HG02678 (cell line): Measurements from ENCODE around the gene PTPRN2.
"Not testable (repeated sequence)": the region's sequence is repeated elsewhere in the genome, so short reads cannot be mapped to it uniquely, and the experiment has no call there.

ENCODE experiments used
- ATAC-seq: cut with Tn5 transposase; IDR thresholded peaks from one replicate; pipeline ENCODE4 v1.9.1; 2021; ENCODE audit warnings: mild to moderate bottlenecking, moderate library complexity; ENCODE audit not compliant: unreplicated experiment

The PTPRN2 gene

DNA sequence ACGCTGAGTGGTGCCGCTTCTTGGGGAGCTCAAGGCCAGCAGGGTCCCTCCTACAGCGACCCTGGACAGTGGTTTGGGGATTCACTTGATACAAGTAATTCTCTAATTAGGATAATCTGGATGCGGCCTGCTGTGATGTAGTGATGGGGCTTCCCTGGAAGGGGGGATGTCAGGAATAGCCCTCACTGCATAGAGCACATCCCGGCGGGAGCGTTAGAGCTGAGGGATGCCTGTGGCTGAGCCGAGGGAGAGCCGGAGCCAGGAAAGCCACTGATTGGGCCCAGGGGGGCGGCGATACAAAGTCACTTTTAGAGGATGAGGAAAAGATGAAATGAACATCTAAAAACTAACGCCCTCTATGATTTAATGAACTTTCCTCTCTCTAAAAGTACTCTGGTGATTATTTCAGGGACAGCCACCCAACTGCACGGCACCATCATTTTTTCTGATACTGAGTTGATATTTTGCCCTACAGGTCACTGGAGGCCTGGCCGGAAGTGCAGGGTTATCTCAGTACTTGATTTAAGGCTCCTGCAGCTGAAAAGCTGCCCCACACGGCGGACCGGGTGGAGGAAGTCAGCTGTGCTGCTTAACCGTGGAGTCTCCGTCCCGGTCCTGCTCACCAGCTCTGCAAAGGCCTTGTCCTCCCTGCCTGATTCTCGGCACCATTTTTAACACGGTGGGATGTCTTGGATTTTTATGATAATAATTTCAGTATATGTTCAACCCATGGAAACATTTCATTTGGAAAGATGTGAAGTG is 732.0 kb downstream of the PTPRN2 start:
- ATAC-seq = no peak

DNA sequence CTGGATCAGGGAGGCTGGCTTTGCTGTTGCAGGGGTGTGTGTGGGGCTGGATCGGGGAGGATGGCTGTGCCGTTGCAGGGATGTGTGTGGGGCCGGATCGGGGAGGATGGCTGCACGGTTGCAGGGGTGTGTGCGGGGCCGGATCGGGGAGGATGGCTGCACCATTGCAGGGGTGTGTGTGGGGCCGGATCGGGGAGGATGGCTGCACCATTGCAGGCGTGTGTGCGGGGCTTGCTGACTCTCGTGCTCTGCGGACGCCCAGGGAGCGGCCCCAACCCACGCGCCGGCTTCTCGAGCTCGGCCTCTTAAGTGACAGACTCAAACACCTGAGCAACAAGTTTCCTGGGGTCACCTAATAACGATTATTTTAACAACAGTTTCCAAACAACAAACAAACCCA is 732.6 kb downstream of the PTPRN2 start:
- ATAC-seq = no peak

DNA sequence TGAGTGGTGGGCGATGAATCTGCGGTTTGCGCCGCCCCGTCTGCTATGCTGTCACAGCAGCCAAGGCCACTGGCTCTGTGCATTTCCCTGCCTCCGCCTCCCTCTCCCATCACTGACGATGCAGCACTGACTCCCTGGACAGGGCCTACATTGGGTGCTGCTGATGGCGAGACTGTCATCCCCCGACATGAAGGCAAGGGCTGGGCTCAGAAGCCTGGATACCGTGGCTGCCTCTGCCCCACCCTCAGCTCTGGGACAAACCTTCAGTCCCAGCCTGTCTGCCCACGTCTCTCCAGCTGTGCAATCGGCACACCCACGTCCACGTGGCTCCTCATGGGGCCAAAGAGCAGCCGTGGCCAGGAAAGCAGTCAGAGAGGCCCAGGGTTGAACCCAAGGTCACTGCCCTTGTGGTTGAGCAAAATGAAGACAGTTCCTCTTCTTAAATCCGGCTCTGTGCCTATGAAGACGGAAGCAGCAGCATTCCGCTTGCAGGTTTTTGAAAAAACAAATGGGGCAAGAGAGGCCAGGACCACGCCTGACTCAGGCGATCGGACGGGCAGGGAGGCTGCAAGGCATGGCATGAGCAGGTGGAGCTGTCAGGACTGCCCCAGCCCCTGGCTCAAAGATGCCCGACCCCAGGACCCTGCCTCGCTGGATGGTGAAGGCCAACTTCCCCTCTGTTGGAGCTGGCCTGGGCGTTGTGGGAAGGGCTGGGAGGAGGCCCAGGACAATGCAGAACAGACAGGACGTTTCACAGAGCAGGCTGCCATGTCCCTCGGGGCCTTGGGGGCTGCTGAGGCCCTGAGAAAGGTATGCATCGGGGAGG is 733.3 kb downstream of the PTPRN2 start:
- no peak for ATAC-seq

- ATAC-seq = no peak
Measured at GRCh38 chr7:157853789-157854065, 733.9 kb downstream of the PTPRN2 start.

- no peak for ATAC-seq
Measured at GRCh38 chr7:157853076-157853788, 734.4 kb downstream of the PTPRN2 start.

DNA sequence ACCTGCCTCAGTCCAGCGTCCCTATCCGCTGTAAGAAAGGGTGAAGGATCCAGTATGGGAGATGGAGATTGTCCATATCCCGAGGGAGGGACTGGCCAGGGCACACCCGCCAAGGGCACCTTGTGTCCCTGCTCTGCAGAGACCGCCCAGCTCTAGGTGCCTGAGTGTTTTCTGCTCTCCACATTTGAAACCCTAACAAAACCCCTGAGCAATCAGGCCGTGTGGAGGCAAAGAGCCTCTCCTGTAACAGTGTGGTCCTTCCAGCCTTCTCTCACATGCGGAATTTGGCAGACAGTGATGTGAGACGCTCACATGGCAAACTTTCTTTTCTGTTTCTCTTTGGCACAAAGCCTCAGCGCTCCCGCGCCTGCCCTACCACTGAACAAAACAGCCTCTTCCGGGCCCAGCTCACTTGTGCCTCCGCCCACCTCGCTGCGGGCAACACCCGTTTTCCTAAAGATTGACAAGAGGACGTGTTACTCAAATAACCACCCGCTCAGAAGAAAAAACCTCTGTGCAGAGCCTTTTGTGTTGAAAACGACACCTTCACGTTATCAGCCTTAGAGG is 736.0 kb downstream of the PTPRN2 start:
- ATAC-seq = no peak

GRCh38 chr7:157850481-157851444 is 736.9 kb downstream of the PTPRN2 start:
- no peak for ATAC-seq

DNA sequence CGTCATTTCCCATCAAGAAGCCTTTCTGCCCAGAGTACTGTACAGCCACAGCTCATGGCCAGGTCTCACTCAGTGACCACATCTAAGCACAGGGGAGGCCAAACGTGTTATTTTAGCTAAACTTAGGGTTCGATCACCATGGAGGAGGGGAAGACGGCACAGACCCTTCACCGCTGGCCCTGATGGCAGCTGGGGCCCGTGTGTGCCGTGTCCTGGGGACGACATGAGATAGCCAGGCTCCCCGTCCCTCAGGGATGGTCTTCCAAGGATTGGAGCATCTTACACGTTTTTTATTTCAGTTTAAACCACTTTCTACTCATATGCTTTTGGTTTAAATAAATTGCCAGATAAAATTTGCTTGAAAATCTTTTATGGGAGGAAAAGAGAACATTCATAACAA is 737.9 kb downstream of the PTPRN2 start:
- ATAC-seq = no peak

GRCh38 chr7:157849341-157849596 is 738.4 kb downstream of the PTPRN2 start:
- no peak for ATAC-seq

DNA sequence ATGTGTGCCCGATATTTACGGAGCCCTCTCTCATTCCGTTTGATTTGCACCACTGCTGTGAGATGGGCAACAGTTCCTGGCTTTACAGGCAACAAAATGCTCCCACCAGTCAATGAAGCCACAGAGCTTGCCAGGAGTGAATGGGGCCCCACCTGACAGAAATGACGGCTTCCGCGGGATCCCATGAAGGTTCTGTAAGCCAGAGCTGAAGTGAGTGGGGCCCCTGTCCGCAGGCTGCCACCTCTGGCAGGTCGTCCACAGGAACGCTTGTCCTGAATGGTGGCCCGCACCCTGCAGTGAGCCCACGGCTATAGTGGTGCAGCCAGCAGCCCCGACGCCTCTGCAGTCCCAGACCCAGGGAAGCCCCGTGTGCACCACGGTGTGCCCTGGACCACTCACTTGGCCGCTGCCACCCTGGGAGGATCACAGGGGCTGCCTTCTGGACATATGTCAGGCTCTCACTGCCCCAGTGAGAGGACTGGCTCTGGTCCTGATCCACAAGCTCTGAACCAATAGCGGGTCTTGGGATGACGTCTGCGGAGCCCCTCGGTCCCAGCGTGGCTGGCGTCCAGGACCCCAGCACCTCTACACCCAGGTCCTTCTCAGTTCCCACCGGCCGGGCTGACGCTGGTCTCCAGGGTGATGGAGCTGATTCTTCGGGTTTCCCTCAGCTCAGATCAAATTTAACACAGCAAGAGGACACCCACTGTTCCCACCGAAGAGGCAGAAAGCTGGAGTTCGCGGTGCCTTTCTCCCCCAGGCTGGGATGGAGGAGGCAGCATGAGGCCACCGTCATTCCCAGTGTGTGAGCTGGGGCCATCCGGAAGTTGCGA is 738.9 kb downstream of the PTPRN2 start:
- no peak for ATAC-seq

GRCh38 chr7:157847756-157848487 is 739.7 kb downstream of the PTPRN2 start:
- not testable (repeated sequence) for ATAC-seq

- ATAC-seq = not testable (repeated sequence)
Measured at GRCh38 chr7:157846746-157847145, 740.9 kb downstream of the PTPRN2 start.

GRCh38 chr7:157846271-157846670 is 741.4 kb downstream of the PTPRN2 start:
- ATAC-seq = no peak

- ATAC-seq = no peak
Measured at GRCh38 chr7:157845203-157845835, 742.3 kb downstream of the PTPRN2 start.

DNA sequence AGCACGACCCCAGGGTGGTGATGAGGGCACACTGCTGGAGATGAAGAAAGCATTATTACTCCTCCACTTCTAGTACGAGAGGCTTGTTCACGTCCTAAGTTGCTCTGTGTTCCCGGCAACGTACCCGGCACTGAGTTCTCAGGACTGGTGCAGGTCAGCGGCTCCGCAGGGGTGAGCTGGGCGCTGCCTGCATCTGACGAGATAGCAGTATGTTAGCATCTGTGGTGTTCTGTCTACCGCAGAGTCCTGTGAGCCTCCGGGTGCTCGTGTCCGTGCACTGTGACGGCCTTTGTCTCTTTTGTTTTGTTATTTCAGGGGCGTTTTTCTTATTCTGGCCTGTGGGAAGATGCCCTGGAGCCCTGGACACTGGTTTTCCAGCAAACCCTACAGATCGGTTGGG is 743.0 kb downstream of the PTPRN2 start:
- no peak for ATAC-seq

- no peak for ATAC-seq
Measured at GRCh38 chr7:157844141-157844540, 743.5 kb downstream of the PTPRN2 start.

GRCh38 chr7:157843336-157844140 is 744.1 kb downstream of the PTPRN2 start:
- no peak for ATAC-seq
